A549 (cell line): ENCODE measurements around the gene VSNL1. TPM values are rescaled to one million over a fixed set of nuclear protein-coding genes. Genes with fewer than 3 reads are reported as not detected.

Experiments
- ATAC-seq, 2 experiments: fragments of 200-7000 bp in 1 of 2; fragments of >200 bp in 1 of 2; cut with Nextera tagmentation in 1 of 2; cut with Tn5 transposase in 1 of 2; 3 replicates each; pipeline versions ENCODE4 v1.8.0 to v1.9.1; 2018 to 2020; ENCODE audit warnings: mild to moderate bottlenecking in 1 of 2, moderate library complexity in 1 of 2
- CTCF ChIA-PET: fragments of 300-600 bp; sonication (Branson Sonifier 250); formaldehyde crosslinking; extraction: SDS; loops from one replicate; lab custom pipeline; 2021; ENCODE audit warnings: antibody characterized with exemption, inconsistent platforms; lab: Yijun Ruan, JAX
- POLR2A ChIA-PET: fragments of 350-600 bp; formaldehyde crosslinking; extraction: SDS; loops from one replicate; lab custom pipeline; 2021; ENCODE audit warnings: antibody characterized with exemption, inconsistent platforms; lab: Yijun Ruan, JAX
- DNase-seq, 2 experiments: peaks; one replicate each; pipeline versions ENCODE4 v3.0.0 to v3.0.0-alpha.2; 2011 to 2016; ENCODE audit warnings: low read depth in 1 of 2, low spot score in 1 of 2
- FAIRE-seq: peaks from 2 replicates; lab custom pipeline; 2011; peaks lifted over from hg19 to GRCh38; lab: Jason Lieb, UNC
- H3K27ac ChIP-seq, 2 experiments: fragments of >200 bp; sonication (Bioruptor Twin); formaldehyde crosslinking; 3 replicates each; pipeline ENCODE4 v1.5.1; 2016 to 2017
- H3K4me1 ChIP-seq: fragments of >200 bp; sonication (Bioruptor Twin); formaldehyde crosslinking; 3 replicates; pipeline ENCODE4 v1.6.1; 2016
- H3K4me2 ChIP-seq: fragments of >200 bp; sonication (Bioruptor Twin); formaldehyde crosslinking; 3 replicates; pipeline ENCODE4 v1.6.1; 2016
- H3K4me3 ChIP-seq: fragments of >200 bp; sonication (Bioruptor Twin); formaldehyde crosslinking; 3 replicates; pipeline ENCODE4 v1.5.1; 2016
- H3K9me3 ChIP-seq: fragments of >200 bp; sonication (Bioruptor Twin); formaldehyde crosslinking; 3 replicates; pipeline ENCODE4 v1.6.1; 2016
- CBX2 ChIP-seq: fragments of 200-600 bp; sonication (generic); IDR thresholded peaks from 2 replicates; pipeline ENCODE4 v1.6.1; 2016; ENCODE audit warnings: low read depth, mild to moderate bottlenecking, borderline replicate concordance
- CEBPB ChIP-seq, 2 experiments: fragments of >200 bp in 1 of 2; sonication (Bioruptor Twin) in 1 of 2; formaldehyde crosslinking in 1 of 2; IDR thresholded peaks; 2 replicates each; pipeline ENCODE4 v1.6.1; 2012 to 2016
- EHMT2 ChIP-seq: fragments of 200-600 bp; sonication (generic); IDR thresholded peaks from 2 replicates; pipeline ENCODE4 v1.6.1; 2016; ENCODE audit warnings: antibody characterized with exemption, low read depth, mild to moderate bottlenecking, moderate library complexity
- FOXS1 ChIP-seq: fragments of 250-450 bp; sonication (Bioruptor Pico); IDR thresholded peaks from 2 replicates; pipeline ENCODE4 v1.5.0; 2020; ENCODE audit warnings: mild to moderate bottlenecking, moderate library complexity
- MAFK ChIP-seq: fragments of 450-650 bp; IDR thresholded peaks from 2 replicates; pipeline ENCODE4 v1.6.1; 2014; ENCODE audit not compliant: partially characterized antibody
- MYC ChIP-seq: IDR thresholded peaks from 2 replicates; pipeline ENCODE4 v1.6.1; 2012; ENCODE audit warnings: mild to moderate bottlenecking, inconsistent platforms, low read length, improper control_type of control experiment, borderline replicate concordance
- NFE2L2 ChIP-seq: fragments of 150-350 bp; conservative IDR thresholded peaks from 2 replicates; pipeline ENCODE4 v1.6.1; 2014; ENCODE audit warnings: low read length
- PHF8 ChIP-seq: fragments of 200-600 bp; sonication (generic); IDR thresholded peaks from 2 replicates; pipeline ENCODE4 v1.6.1; 2016; ENCODE audit warnings: low read depth, mild to moderate bottlenecking, antibody characterized with exemption, moderate library complexity, borderline replicate concordance
- POLR2AphosphoS2 ChIP-seq: conservative IDR thresholded peaks from 2 replicates; pipeline ENCODE4 v1.6.1; 2012; ENCODE audit warnings: low read length, improper control_type of control experiment, inconsistent platforms
- RARB ChIP-seq: fragments of 250-450 bp; sonication (Bioruptor Pico); IDR thresholded peaks from 2 replicates; pipeline ENCODE4 v1.8.0; 2021; ENCODE audit warnings: mild to moderate bottlenecking, moderate library complexity
- RCOR1 ChIP-seq: fragments of 150-350 bp; IDR thresholded peaks from 2 replicates; pipeline ENCODE4 v1.6.1; 2014; ENCODE audit warnings: antibody characterized with exemption, low read length, low read depth
- RFX5 ChIP-seq: fragments of 450-650 bp; IDR thresholded peaks from 2 replicates; pipeline ENCODE4 v1.7.1; 2014; ENCODE audit warnings: antibody characterized with exemption, mild to moderate bottlenecking, moderate library complexity
- SMC3 ChIP-seq: fragments of >200 bp; sonication (Bioruptor Twin); formaldehyde crosslinking; IDR thresholded peaks from 3 replicates; pipeline ENCODE4 v1.6.1; 2018; ENCODE audit warnings: inconsistent platforms
- SREBF2 ChIP-seq: fragments of 450-650 bp; IDR thresholded peaks from 2 replicates; pipeline ENCODE4 v1.6.1; 2014; ENCODE audit warnings: mild to moderate bottlenecking, moderate library complexity
- TP53 ChIP-seq: fragments of 250-450 bp; sonication (Bioruptor Pico); IDR thresholded peaks from 2 replicates; pipeline ENCODE4 v1.5.0; 2021; ENCODE audit warnings: mild to moderate bottlenecking, moderate library complexity
- ZC3H11A ChIP-seq: fragments of 450-650 bp; IDR thresholded peaks from 2 replicates; pipeline ENCODE4 v1.6.1; 2014; ENCODE audit warnings: antibody characterized with exemption, mild to moderate bottlenecking
- ZFP36 ChIP-seq: fragments of 450-650 bp; IDR thresholded peaks from 2 replicates; pipeline ENCODE4 v1.6.1; 2014; ENCODE audit warnings: borderline replicate concordance; ENCODE audit not compliant: partially characterized antibody
- WGBS: methylation state at CpG from one replicate; pipeline ENCODE4 v1.1.6; 2017; ENCODE audit errors: missing lambda C conversion rate; 5-methylcytosine and 5-hydroxymethylcytosine counted together
- polyA plus RNA-seq, 4 experiments: library from polyadenylated mRNA; depleted of rRNA in 3 of 4; stranded (reverse); fragments of >200 nt; fragmentation: RNase III in 1 of 4; extraction: RNeasy Plus Mini Kit Qiagen cat#74134 plus additional on column Dnase treatment in 1 of 4; gene quantifications; 2 replicates in 3 of 4; 3 replicates in 1 of 4; pipeline ENCODE4 v1.2.3, GENCODE V29; 2011 to 2017
- TF ChIP-seq, protein P1 (sequence below): IDR thresholded peaks from 2 replicates; pipeline ENCODE4 v1.6.1; 2012; ENCODE audit warnings: low read depth, borderline replicate concordance
- TF ChIP-seq, protein P2 (sequence below): fragments of 250-450 bp; sonication (Bioruptor Pico); IDR thresholded peaks from 2 replicates; pipeline ENCODE4 v1.5.0; 2021; ENCODE audit warnings: mild to moderate bottlenecking, moderate library complexity, borderline replicate concordance
- TF ChIP-seq, protein P3 (sequence below): IDR thresholded peaks from 2 replicates; pipeline ENCODE4 v1.6.1; 2012
- TF ChIP-seq, protein P4 (sequence below): fragments of >200 bp; sonication (Bioruptor Twin); formaldehyde crosslinking; IDR thresholded peaks from 2 replicates; pipeline ENCODE4 v1.6.1; 2016
- TF ChIP-seq, protein P5 (sequence below): IDR thresholded peaks from 2 replicates; pipeline ENCODE4 v1.6.1; 2012

Gene VSNL1
- polyA plus RNA-seq, 2 of the 4 experiments (the other 2 are of a cell fraction), result not detected

DNA sequence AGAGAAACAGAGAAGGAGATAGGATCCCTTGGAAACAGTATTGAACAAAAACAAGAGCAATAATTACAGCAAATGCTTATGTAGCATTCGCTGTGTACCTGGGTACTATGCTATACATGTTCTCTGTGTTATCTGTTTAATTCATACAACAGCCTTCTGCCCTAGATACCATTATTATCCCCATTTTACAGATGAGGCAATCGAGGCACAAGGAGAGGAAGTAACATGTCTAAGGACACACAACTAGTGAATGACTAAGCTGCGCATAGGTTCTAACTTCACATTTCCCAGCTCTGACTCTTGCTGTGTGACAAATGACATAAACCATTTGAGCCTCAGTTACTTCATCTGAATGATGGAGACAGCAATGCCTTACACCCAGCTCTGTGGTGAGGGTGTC lies 70.5 kb downstream of the VSNL1 start:
- H3K4me1 ChIP-seq, result no peaks in the 10 kb centered on the region
- no peak for TF ChIP-seq SMC3
- no peak for TF ChIP-seq ZFP36
- TF ChIP-seq CBX2, result no peak
- no peak for TF ChIP-seq MYC
- TF ChIP-seq RFX5, result no peak
- no peak overlapping the region for H3K27ac ChIP-seq
- no peak overlapping the region for H3K4me3 ChIP-seq
- FAIRE-seq, result no peak
- ChIA-PET CTCF (no interaction called here), POLR2A (no interaction called here)
- DNase-seq, result no peak
- 45% methylated on average over 3 of the region's 3 CpGs for WGBS
- no peak overlapping the region for H3K4me2 ChIP-seq
- H3K9me3 ChIP-seq, result no peaks in the 10 kb centered on the region
- ATAC-seq, result no peak

DNA sequence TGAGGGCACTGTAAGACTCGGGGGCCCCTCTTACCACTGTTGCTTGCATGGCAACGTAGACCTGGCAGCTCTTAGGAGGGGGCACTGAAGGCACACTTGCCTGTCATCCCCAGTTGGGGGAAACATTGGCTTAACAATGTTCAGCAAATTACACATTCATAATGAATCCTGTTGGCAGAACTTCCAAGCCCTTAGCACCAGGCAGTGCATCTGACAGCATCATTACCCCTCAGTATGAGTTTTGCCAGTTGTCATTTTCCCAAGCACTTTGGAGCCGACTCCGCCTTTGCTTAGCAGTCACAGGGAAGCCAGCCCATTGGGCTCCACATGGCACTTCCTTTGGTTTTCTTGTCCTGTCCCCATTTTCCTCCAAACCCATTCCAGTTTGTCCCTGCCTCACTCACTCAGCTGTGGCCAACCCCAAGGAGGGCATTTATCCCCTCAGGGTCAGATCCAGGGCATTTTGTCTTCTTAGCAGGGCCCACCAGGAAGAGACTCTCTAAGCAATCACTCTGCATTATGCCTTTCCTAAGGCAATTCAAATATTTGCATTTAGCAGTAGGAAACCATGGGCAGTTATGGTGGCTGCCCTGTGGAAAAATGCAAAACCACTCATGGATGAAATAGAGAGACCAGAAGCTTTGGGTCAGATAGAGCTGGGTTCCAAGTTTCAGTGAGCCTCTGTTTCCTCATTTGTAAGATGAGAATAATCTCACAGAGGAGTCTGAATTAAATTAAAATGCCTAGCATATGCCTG lies 73.9 kb downstream of the VSNL1 start:
- CTCF ChIA-PET, result interaction anchor here (0.6 to 2.0 kb wide), 5 partner anchors 10 to 57 kb away, joined by 3 to 9 read pairs (median 4); no protein-coding TSS in a partner anchor
- ATAC-seq, result no peak

DNA sequence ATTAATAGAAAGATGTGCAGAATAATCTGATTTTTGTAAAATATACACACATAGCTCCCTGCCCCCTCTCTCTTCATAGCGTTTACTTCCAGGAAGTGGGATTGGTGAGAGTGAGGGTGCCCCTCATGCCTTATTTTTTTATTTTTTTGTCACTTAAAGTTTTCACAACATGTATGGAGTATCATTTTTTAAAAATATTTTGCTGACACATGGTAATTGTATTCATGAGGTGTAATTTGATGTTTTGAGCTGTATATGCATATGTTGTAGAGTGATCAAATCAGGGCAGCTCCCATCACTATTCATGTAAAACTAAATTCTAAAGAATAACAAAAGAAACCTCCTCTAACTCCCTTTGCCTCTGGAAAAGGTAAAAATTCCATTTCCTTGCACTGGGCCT lies 74.7 kb downstream of the VSNL1 start:
- Histone ChIP-seq H3K9me3 (no peaks in the 10 kb centered on the region), H3K27ac (no peak overlapping the region), H3K4me1 (no peaks in the 10 kb centered on the region), H3K4me3 (no peak overlapping the region), H3K4me2 (no peak overlapping the region)
- 52% methylated on average over 1 of the region's 1 CpG for WGBS
- no peak for TF ChIP-seq NFE2L2
- TF ChIP-seq MAFK, result peak; percentile 87
- ChIA-PET POLR2A (no interaction called here), CTCF (interaction anchor here (1.0 to 2.1 kb wide), 3 partner anchors 13 to 56 kb away, joined by 4 to 6 read pairs (median 5); no protein-coding TSS in a partner anchor)
- DNase-seq (no peak), FAIRE-seq (no peak), ATAC-seq (no peak)

More for the DNA sequence above, 73.9 kb downstream of the VSNL1 start:
- Histone ChIP-seq H3K4me3 (no peak overlapping the region), H3K27ac (no peak overlapping the region), H3K4me2 (no peak overlapping the region), H3K4me1 (no peaks in the 10 kb centered on the region), H3K9me3 (no peaks in the 10 kb centered on the region)
- FAIRE-seq (no peak), DNase-seq (no peak)
- POLR2A ChIA-PET, result no interaction called here
- TF ChIP-seq PHF8 (no peak), CEBPB (IDR thresholded peaks at IDR 0.05) (no peak), FOXS1 (CRISPR knock-in tag) (no peak), TP53 (CRISPR knock-in tag) (no peak), SREBF2 (no peak), EHMT2 (no peak), RCOR1 (no peak), POLR2AphosphoS2 (no peak), RARB (CRISPR knock-in tag) (no peak), ZC3H11A (no peak)
- TF ChIP-seq, protein P1, sequence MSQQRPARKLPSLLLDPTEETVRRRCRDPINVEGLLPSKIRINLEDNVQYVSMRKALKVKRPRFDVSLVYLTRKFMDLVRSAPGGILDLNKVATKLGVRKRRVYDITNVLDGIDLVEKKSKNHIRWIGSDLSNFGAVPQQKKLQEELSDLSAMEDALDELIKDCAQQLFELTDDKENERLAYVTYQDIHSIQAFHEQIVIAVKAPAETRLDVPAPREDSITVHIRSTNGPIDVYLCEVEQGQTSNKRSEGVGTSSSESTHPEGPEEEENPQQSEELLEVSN, result no peak
- TF ChIP-seq, protein P2, sequence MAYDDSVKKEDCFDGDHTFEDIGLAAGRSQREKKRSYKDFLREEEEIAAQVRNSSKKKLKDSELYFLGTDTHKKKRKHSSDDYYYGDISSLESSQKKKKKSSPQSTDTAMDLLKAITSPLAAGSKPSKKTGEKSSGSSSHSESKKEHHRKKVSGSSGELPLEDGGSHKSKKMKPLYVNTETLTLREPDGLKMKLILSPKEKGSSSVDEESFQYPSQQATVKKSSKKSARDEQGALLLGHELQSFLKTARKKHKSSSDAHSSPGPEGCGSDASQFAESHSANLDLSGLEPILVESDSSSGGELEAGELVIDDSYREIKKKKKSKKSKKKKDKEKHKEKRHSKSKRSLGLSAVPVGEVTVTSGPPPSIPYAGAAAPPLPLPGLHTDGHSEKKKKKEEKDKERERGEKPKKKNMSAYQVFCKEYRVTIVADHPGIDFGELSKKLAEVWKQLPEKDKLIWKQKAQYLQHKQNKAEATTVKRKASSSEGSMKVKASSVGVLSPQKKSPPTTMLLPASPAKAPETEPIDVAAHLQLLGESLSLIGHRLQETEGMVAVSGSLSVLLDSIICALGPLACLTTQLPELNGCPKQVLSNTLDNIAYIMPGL, result no peak
- TF ChIP-seq, protein P3, sequence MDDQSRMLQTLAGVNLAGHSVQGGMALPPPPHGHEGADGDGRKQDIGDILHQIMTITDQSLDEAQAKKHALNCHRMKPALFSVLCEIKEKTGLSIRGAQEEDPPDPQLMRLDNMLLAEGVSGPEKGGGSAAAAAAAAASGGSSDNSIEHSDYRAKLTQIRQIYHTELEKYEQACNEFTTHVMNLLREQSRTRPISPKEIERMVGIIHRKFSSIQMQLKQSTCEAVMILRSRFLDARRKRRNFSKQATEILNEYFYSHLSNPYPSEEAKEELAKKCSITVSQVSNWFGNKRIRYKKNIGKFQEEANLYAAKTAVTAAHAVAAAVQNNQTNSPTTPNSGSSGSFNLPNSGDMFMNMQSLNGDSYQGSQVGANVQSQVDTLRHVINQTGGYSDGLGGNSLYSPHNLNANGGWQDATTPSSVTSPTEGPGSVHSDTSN, result no peak
- TF ChIP-seq, protein P4, sequence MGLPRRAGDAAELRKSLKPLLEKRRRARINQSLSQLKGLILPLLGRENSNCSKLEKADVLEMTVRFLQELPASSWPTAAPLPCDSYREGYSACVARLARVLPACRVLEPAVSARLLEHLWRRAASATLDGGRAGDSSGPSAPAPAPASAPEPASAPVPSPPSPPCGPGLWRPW, result no peak
- TF ChIP-seq, protein P5, sequence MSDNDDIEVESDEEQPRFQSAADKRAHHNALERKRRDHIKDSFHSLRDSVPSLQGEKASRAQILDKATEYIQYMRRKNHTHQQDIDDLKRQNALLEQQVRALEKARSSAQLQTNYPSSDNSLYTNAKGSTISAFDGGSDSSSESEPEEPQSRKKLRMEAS, result no peak
- 25% methylated on average over 4 of the region's 4 CpGs for WGBS
